ENCODE results near the gene TEAD3. TPM values are rescaled to one million over a fixed set of nuclear protein-coding genes. Genes with fewer than 3 reads are reported as not detected.
"Not testable (repeated sequence)": the region's sequence is repeated elsewhere in the genome, so short reads cannot be mapped to it uniquely, and the experiment has no call there.

TEAD3 gene
- total RNA-seq, 1 donor from 2014 or later: 28.0 TPM

GRCh38 chr6:35443341-35444030 lies 53.4 kb downstream of the TEAD3 start:
- no peaks in the 10 kb centered on the region for H3K27me3 ChIP-seq (ENCODE audit: low read depth)
- TF ChIP-seq CTCF (IDR thresholded peaks at IDR 0.05; ENCODE audit: borderline replicate concordance): no peak
- H3K4me3 ChIP-seq: no peak overlapping the region
- no peak overlapping the region for H3K27ac ChIP-seq (replicated peaks)
- H3K36me3 ChIP-seq: no peaks in the 10 kb centered on the region
- intact Hi-C loops (cut with micrococcal nuclease): no loop called here
- no peaks in the 10 kb centered on the region for H3K9me3 ChIP-seq (replicated peaks)
- no peaks in the 10 kb centered on the region for H3K4me1 ChIP-seq
- no peak for DNase-seq

GRCh38 chr6:35442693-35443092 lies 54.2 kb downstream of the TEAD3 start:
- Histone ChIP-seq H3K36me3 (no peaks in the 10 kb centered on the region), H3K9me3 (replicated peaks) (no peaks in the 10 kb centered on the region), H3K27ac (replicated peaks) (no peak overlapping the region), H3K4me3 (no peak overlapping the region), H3K27me3 (ENCODE audit: low read depth) (no peaks in the 10 kb centered on the region), H3K4me1 (no peaks in the 10 kb centered on the region)
- no peak for DNase-seq
- TF ChIP-seq CTCF (IDR thresholded peaks at IDR 0.05; ENCODE audit: borderline replicate concordance): no peak
- intact Hi-C loops (cut with micrococcal nuclease): no loop called here

GRCh38 chr6:35441642-35442041 lies 55.2 kb downstream of the TEAD3 start:
- TF ChIP-seq CTCF (IDR thresholded peaks at IDR 0.05; ENCODE audit: borderline replicate concordance): no peak
- Histone ChIP-seq H3K27ac (replicated peaks) (no peak overlapping the region), H3K4me3 (no peak overlapping the region), H3K36me3 (no peaks in the 10 kb centered on the region), H3K9me3 (replicated peaks) (no peaks in the 10 kb centered on the region), H3K27me3 (ENCODE audit: low read depth) (no peaks in the 10 kb centered on the region), H3K4me1 (no peaks in the 10 kb centered on the region)
- no peak for DNase-seq
- intact Hi-C loops (cut with micrococcal nuclease): no loop called here

- intact Hi-C loops (cut with micrococcal nuclease): no loop called here
Measured at GRCh38 chr6:35441205-35441604, 55.7 kb downstream of the TEAD3 start.

GRCh38 chr6:35439308-35439707 lies 57.6 kb downstream of the TEAD3 start:
- no peaks in the 10 kb centered on the region for H3K27me3 ChIP-seq (ENCODE audit: low read depth)

More at GRCh38 chr6:35441205-35441604, 55.7 kb downstream of the TEAD3 start:
- no peak for TF ChIP-seq CTCF (IDR thresholded peaks at IDR 0.05; ENCODE audit: borderline replicate concordance)
- no peaks in the 10 kb centered on the region for H3K4me1 ChIP-seq
- H3K27me3 ChIP-seq (ENCODE audit: low read depth): no peaks in the 10 kb centered on the region
- no peak overlapping the region for H3K27ac ChIP-seq (replicated peaks)
- H3K36me3 ChIP-seq: no peaks in the 10 kb centered on the region
- H3K4me3 ChIP-seq: no peak overlapping the region
- no peak for DNase-seq
- H3K9me3 ChIP-seq (replicated peaks): no peaks in the 10 kb centered on the region

GRCh38 chr6:35438378-35439065 lies 58.4 kb downstream of the TEAD3 start:
- H3K36me3 ChIP-seq; H3K27me3 ChIP-seq (ENCODE audit: low read depth); DNase-seq; H3K27ac ChIP-seq (replicated peaks); intact Hi-C loops (cut with micrococcal nuclease); H3K9me3 ChIP-seq (replicated peaks); H3K4me3 ChIP-seq: not testable (repeated sequence)
- H3K4me1 ChIP-seq: peaks cover 13% of the 10 kb centered on the region

More at GRCh38 chr6:35439308-35439707, 57.6 kb downstream of the TEAD3 start:
- Histone ChIP-seq H3K36me3 (no peaks in the 10 kb centered on the region), H3K9me3 (replicated peaks) (no peaks in the 10 kb centered on the region), H3K4me1 (peaks cover 13% of the 10 kb centered on the region), H3K4me3 (no peak overlapping the region), H3K27ac (replicated peaks) (no peak overlapping the region)
- intact Hi-C loops (cut with micrococcal nuclease): no loop called here
- DNase-seq: no peak
- no peak for TF ChIP-seq CTCF (IDR thresholded peaks at IDR 0.05; ENCODE audit: borderline replicate concordance)
